IMR-90 (cell line): ENCODE measurements around the gene NOL4L. TPM values are rescaled to one million over a fixed set of nuclear protein-coding genes. Genes with fewer than 3 reads are reported as not detected.

Experiments
- ATAC-seq: fragments of 200-7000 bp; cut with Tn5 transposase; 2 replicates; pipeline ENCODE4 v1.9.1; 2020; ENCODE audit warnings: low read depth, mild to moderate bottlenecking, moderate library complexity
- BruUV-seq: library from RNA; stranded (reverse); fragments of 400-500 nt; replicated peaks from 2 replicates; lab custom pipeline; 2021; lab: Mats Ljungman, UMichigan
- CTCF ChIA-PET: fragments of 300-600 bp; formaldehyde crosslinking; extraction: SDS; loops from one replicate; lab custom pipeline; 2021; ENCODE audit warnings: antibody characterized with exemption; lab: Yijun Ruan, JAX
- POLR2A ChIA-PET: fragments of 300-600 bp; sonication (Branson Sonifier 250); formaldehyde crosslinking; loops from one replicate; lab custom pipeline; 2022; ENCODE audit warnings: antibody characterized with exemption; ENCODE audit not compliant: unreplicated experiment; lab: Charles Lee
- DNase-seq: peaks from one replicate; pipeline ENCODE4 v3.0.0; 2013
- H2AFZ ChIP-seq: replicated peaks from 2 replicates; pipeline ENCODE3; 2013; ENCODE audit warnings: low read length, mild to moderate bottlenecking; ENCODE audit not compliant: poor library complexity
- H2AK5ac ChIP-seq: 2 replicates; pipeline ENCODE4 v1.6.1; 2013; ENCODE audit warnings: low read depth, low read length, inconsistent platforms
- H2AK9ac ChIP-seq: replicated peaks from 2 replicates; pipeline ENCODE3; 2013; ENCODE audit warnings: mild to moderate bottlenecking, low read depth, low read length, moderate library complexity; ENCODE audit not compliant: poor library complexity
- H2BK120ac ChIP-seq: 2 replicates; pipeline ENCODE4 v1.6.1; 2013; ENCODE audit warnings: low read depth, low read length, inconsistent platforms
- H2BK15ac ChIP-seq: 3 replicates; pipeline ENCODE4 v1.6.1; 2013; ENCODE audit warnings: low read depth, low read length, inconsistent platforms
- H2BK20ac ChIP-seq: 2 replicates; pipeline ENCODE4 v1.6.1; 2013; ENCODE audit warnings: low read depth, mild to moderate bottlenecking, inconsistent platforms, low read length, moderate library complexity
- H2BK5ac ChIP-seq: 2 replicates; pipeline ENCODE4 v1.6.1; 2013; ENCODE audit warnings: mild to moderate bottlenecking, low read depth, low read length, inconsistent platforms; ENCODE audit not compliant: poor library complexity, severe bottlenecking
- H3K14ac ChIP-seq: replicated peaks from 2 replicates; pipeline ENCODE4 v1.6.1; 2013; ENCODE audit warnings: low read depth, low read length, inconsistent platforms
- H3K18ac ChIP-seq: 2 replicates; pipeline ENCODE4 v1.6.1; 2013; ENCODE audit warnings: low read depth, low read length, control low read depth
- H3K23ac ChIP-seq: 2 replicates; pipeline ENCODE4 v1.6.1; 2013; ENCODE audit warnings: low read depth, low read length, inconsistent platforms
- H3K27ac ChIP-seq: 2 replicates; pipeline ENCODE4 v1.5.1; 2013; ENCODE audit warnings: mild to moderate bottlenecking, control low read depth, low read length; ENCODE audit not compliant: insufficient read depth
- H3K27me3 ChIP-seq: 2 replicates; pipeline ENCODE4 v1.6.1; 2013; ENCODE audit warnings: low read length; ENCODE audit not compliant: control insufficient read depth, insufficient read depth
- H3K36me3 ChIP-seq: 2 replicates; pipeline ENCODE4 v1.6.1; 2013; ENCODE audit warnings: low read length, mixed read lengths; ENCODE audit not compliant: control insufficient read depth, insufficient read depth
- H3K4ac ChIP-seq: 2 replicates; pipeline ENCODE4 v1.6.1; 2013; ENCODE audit warnings: low read depth, low read length, inconsistent platforms
- H3K4me1 ChIP-seq: 2 replicates; pipeline ENCODE4 v1.6.1; 2013; ENCODE audit warnings: low read length, mixed read lengths; ENCODE audit not compliant: control insufficient read depth, insufficient read depth
- H3K4me2 ChIP-seq: 2 replicates; pipeline ENCODE4 v1.6.1; 2013; ENCODE audit warnings: low read depth, mild to moderate bottlenecking, control low read depth, low read length, moderate library complexity
- H3K4me3 ChIP-seq: 2 replicates; pipeline ENCODE4 v1.5.1; 2013; ENCODE audit warnings: low read depth, mild to moderate bottlenecking, control low read depth, low read length, moderate library complexity; ENCODE audit not compliant: insufficient read depth
- H3K56ac ChIP-seq: 2 replicates; pipeline ENCODE4 v1.6.1; 2013; ENCODE audit warnings: low read length, inconsistent platforms; ENCODE audit not compliant: insufficient read depth; ENCODE audit errors: extremely low read depth
- H3K79me1 ChIP-seq, 2 experiments: 2 replicates each; pipeline ENCODE4 v1.6.1; 2013; ENCODE audit warnings: low read length in 2 of 2, inconsistent platforms in 1 of 2, low read depth in 1 of 2
- H3K9ac ChIP-seq: 2 replicates; pipeline ENCODE4 v1.6.1; 2013; ENCODE audit warnings: low read depth, low read length, control low read depth
- H3K9me1 ChIP-seq: 2 replicates; pipeline ENCODE4 v1.6.1; 2013; ENCODE audit warnings: low read length, inconsistent platforms; ENCODE audit not compliant: insufficient read depth
- H3K9me3 ChIP-seq: 2 replicates; pipeline ENCODE4 v1.6.1; 2013; ENCODE audit warnings: low read length; ENCODE audit not compliant: control insufficient read depth, insufficient read depth
- H4K20me1 ChIP-seq: 2 replicates; pipeline ENCODE4 v1.6.1; 2013; ENCODE audit warnings: low read length, inconsistent platforms; ENCODE audit not compliant: insufficient read depth
- H4K5ac ChIP-seq: 2 replicates; pipeline ENCODE4 v1.6.1; 2013; ENCODE audit warnings: mild to moderate bottlenecking, low read depth, low read length, control low read depth
- H4K8ac ChIP-seq, 2 experiments: 2 replicates each; pipeline ENCODE4 v1.6.1; 2013; ENCODE audit warnings: low read depth in 2 of 2, low read length in 2 of 2, control low read depth in 1 of 2, inconsistent platforms in 1 of 2
- H4K91ac ChIP-seq: 2 replicates; pipeline ENCODE4 v1.6.1; 2013; ENCODE audit warnings: low read depth, low read length, inconsistent platforms; ENCODE audit not compliant: insufficient read depth
- BHLHE40 ChIP-seq: fragments of 150-350 bp; IDR thresholded peaks from 2 replicates; pipeline ENCODE4 v1.6.1; 2016; ENCODE audit warnings: mild to moderate bottlenecking, low read depth, low read length
- CEBPB ChIP-seq: IDR thresholded peaks from 2 replicates; pipeline ENCODE4 v1.6.1; 2012; ENCODE audit warnings: low read depth, low read length, improper control_type of control experiment
- CHD1 ChIP-seq: IDR thresholded peaks from 2 replicates; pipeline ENCODE4 v1.6.1; 2012; ENCODE audit warnings: low read depth, low read length, improper control_type of control experiment
- FOS ChIP-seq: fragments of 150-350 bp; IDR thresholded peaks from 2 replicates; pipeline ENCODE4 v1.6.1; 2016; ENCODE audit warnings: low read depth, low read length
- MAFK ChIP-seq: IDR thresholded peaks from 2 replicates; pipeline ENCODE4 v1.6.1; 2012; ENCODE audit warnings: low read depth, low read length, improper control_type of control experiment
- MAZ ChIP-seq: IDR thresholded peaks from 2 replicates; pipeline ENCODE4 v1.6.1; 2012; ENCODE audit warnings: low read depth, mild to moderate bottlenecking, low read length, improper control_type of control experiment, moderate library complexity, borderline replicate concordance
- MXI1 ChIP-seq: IDR thresholded peaks from 2 replicates; pipeline ENCODE4 v1.6.1; 2012; ENCODE audit warnings: low read depth, mild to moderate bottlenecking, low read length, moderate library complexity, borderline replicate concordance
- NFE2L2 ChIP-seq: fragments of 150-350 bp; IDR thresholded peaks from 2 replicates; pipeline ENCODE4 v1.6.1; 2016; ENCODE audit warnings: low read depth, mild to moderate bottlenecking, low read length
- POLR2A ChIP-seq: IDR thresholded peaks from 2 replicates; pipeline ENCODE4 v1.6.1; 2012; ENCODE audit warnings: mild to moderate bottlenecking, low read depth, low read length
- RAD21 ChIP-seq: IDR thresholded peaks from 2 replicates; pipeline ENCODE4 v1.6.1; 2012; ENCODE audit warnings: low read length, improper control_type of control experiment
- RCOR1 ChIP-seq: IDR thresholded peaks from 2 replicates; pipeline ENCODE4 v1.6.1; 2012; ENCODE audit warnings: mild to moderate bottlenecking, low read length, improper control_type of control experiment; ENCODE audit not compliant: insufficient replicate concordance
- SMC3 ChIP-seq: fragments of 150-350 bp; IDR thresholded peaks from 2 replicates; pipeline ENCODE4 v1.6.1; 2016; ENCODE audit warnings: low read depth, mild to moderate bottlenecking, antibody characterized with exemption, low read length, moderate library complexity
- WGBS, 2 experiments: methylation state at CpG; one replicate each; pipeline versions ENCODE4 v1.1.5 to v1.1.7; 2013; ENCODE audit warnings: missing lambda C conversion rate in 2 of 2; ENCODE audit not compliant: insufficient read length in 1 of 2; ENCODE audit errors: extremely low coverage in 2 of 2; 5-methylcytosine and 5-hydroxymethylcytosine counted together
- dilution Hi-C: fragments of 300-500 bp; cut with HindIII; formaldehyde crosslinking; loops from one replicate; pipeline ENCODE4 v1.14.3; 2018; ENCODE audit warnings: low sequenced_read_pairs; ENCODE audit not compliant: unreplicated experiment
- in situ Hi-C: fragments of 300-500 bp; cut with MboI; formaldehyde crosslinking; loops from 3 replicates; pipeline ENCODE4 v1.14.3; 2019; ENCODE audit warnings: low sequenced_read_pairs, inconsistent platforms, mixed read lengths
- intact Hi-C: fragments of 100-400 bp; cut with micrococcal nuclease; formaldehyde crosslinking; loops from 2 replicates; pipeline ENCODE4 v1.10.0; 2022
- polyA plus RNA-seq, 3 experiments: library from polyadenylated mRNA; depleted of rRNA; stranded (reverse); fragments of >200 nt; gene quantifications; 2 replicates each; pipeline ENCODE4 v1.2.3, GENCODE V29; 2012; ENCODE audit warnings: low replicate concordance in 1 of 3
- total RNA-seq: library from RNA; depleted of rRNA; stranded (reverse); fragments of >200 nt; gene quantifications from 2 replicates; pipeline ENCODE4 v1.2.3, GENCODE V29; 2012
- TF ChIP-seq, protein P1 (sequence below): conservative IDR thresholded peaks from 2 replicates; pipeline ENCODE4 v1.5.1; 2012; ENCODE audit warnings: mild to moderate bottlenecking, low read depth, low read length, improper control_type of control experiment
- TF ChIP-seq, protein P2 (sequence below): fragments of 150-350 bp; IDR thresholded peaks from 2 replicates; pipeline ENCODE4 v1.6.1; 2017; ENCODE audit warnings: mild to moderate bottlenecking, antibody characterized with exemption, low read length, low read depth

The NOL4L gene
- total and polyA plus RNA-seq, 2 of the 4 experiments (the other 2 are of a cell fraction) = 4.7 to 13.3 TPM

GRCh38 chr20:32427996-32428395 is 157.1 kb downstream of the NOL4L start:
- WGBS, 2 experiments = no CpG with 5 or more reads among the region's 6 CpGs
- H3K23ac ChIP-seq = no peak overlapping the region
- peaks cover 1% of the 10 kb centered on the region; the same call in 1 of the 2 replicates for H3K4me1 ChIP-seq
- no peak overlapping the region for H3K4me2 ChIP-seq
- no peak overlapping the region for H3K27ac ChIP-seq
- no peak overlapping the region for H3K56ac ChIP-seq
- peaks cover 34 to 75% of the 10 kb centered on the region in 2 experiments for H3K79me1 ChIP-seq
- H3K27me3 ChIP-seq = no peaks in the 10 kb centered on the region
- ATAC-seq (no peak), DNase-seq (no peak)
- H3K9me3 ChIP-seq = no peaks in the 10 kb centered on the region
- H4K8ac ChIP-seq = no peak overlapping the region
- H3K9me1 ChIP-seq = peaks cover 17% of the 10 kb centered on the region; the same call in 1 of the 2 replicates
- no peak overlapping the region for H3K14ac ChIP-seq
- H2AK9ac ChIP-seq = no peak overlapping the region
- H4K5ac ChIP-seq = no peak overlapping the region
- H2AK5ac ChIP-seq = no peak overlapping the region
- intact Hi-C loops (no loop called here), dilution Hi-C loops (no loop called here), in situ Hi-C loops (no loop called here)
- TF ChIP-seq FOS = no peak
- no peak for TF ChIP-seq RAD21
- TF ChIP-seq NFE2L2 = no peak
- TF ChIP-seq MAZ = no peak
- TF ChIP-seq RCOR1 = no peak
- TF ChIP-seq SMC3 = no peak
- no peak for TF ChIP-seq BHLHE40
- TF ChIP-seq, protein P1, sequence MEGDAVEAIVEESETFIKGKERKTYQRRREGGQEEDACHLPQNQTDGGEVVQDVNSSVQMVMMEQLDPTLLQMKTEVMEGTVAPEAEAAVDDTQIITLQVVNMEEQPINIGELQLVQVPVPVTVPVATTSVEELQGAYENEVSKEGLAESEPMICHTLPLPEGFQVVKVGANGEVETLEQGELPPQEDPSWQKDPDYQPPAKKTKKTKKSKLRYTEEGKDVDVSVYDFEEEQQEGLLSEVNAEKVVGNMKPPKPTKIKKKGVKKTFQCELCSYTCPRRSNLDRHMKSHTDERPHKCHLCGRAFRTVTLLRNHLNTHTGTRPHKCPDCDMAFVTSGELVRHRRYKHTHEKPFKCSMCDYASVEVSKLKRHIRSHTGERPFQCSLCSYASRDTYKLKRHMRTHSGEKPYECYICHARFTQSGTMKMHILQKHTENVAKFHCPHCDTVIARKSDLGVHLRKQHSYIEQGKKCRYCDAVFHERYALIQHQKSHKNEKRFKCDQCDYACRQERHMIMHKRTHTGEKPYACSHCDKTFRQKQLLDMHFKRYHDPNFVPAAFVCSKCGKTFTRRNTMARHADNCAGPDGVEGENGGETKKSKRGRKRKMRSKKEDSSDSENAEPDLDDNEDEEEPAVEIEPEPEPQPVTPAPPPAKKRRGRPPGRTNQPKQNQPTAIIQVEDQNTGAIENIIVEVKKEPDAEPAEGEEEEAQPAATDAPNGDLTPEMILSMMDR = no peak
- TF ChIP-seq, protein P2, sequence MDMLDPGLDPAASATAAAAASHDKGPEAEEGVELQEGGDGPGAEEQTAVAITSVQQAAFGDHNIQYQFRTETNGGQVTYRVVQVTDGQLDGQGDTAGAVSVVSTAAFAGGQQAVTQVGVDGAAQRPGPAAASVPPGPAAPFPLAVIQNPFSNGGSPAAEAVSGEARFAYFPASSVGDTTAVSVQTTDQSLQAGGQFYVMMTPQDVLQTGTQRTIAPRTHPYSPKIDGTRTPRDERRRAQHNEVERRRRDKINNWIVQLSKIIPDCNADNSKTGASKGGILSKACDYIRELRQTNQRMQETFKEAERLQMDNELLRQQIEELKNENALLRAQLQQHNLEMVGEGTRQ = no peak
- no peak for TF ChIP-seq MAFK
- TF ChIP-seq MXI1 = no peak
- no peak for TF ChIP-seq CHD1
- TF ChIP-seq POLR2A = no peak
- TF ChIP-seq CEBPB = no peak
- H3K4ac ChIP-seq = no peak overlapping the region
- H2BK15ac ChIP-seq = no peak overlapping the region
- no peak overlapping the region for H2BK120ac ChIP-seq
- no TSS peak for BruUV-seq
- no peak overlapping the region for H3K9ac ChIP-seq
- H3K36me3 ChIP-seq = peaks cover 31% of the 10 kb centered on the region
- no peak overlapping the region for H2AFZ ChIP-seq
- ChIA-PET CTCF (no interaction called here), POLR2A (no interaction called here)
- no peak overlapping the region for H2BK5ac ChIP-seq
- peaks cover 58% of the 10 kb centered on the region for H4K20me1 ChIP-seq
- no peak overlapping the region for H3K4me3 ChIP-seq
- no peak overlapping the region for H3K18ac ChIP-seq
- H2BK20ac ChIP-seq = no peak overlapping the region
- no peak overlapping the region for H4K91ac ChIP-seq
